PC-9 (cell line): ENCODE data around the gene CPN2. TPM values are rescaled to one million over a fixed set of nuclear protein-coding genes. Genes with fewer than 3 reads are reported as not detected.

ENCODE experiments used
- BruUV-seq: library from RNA; stranded (reverse); fragments of 400-500 nt; replicated peaks from 2 replicates; lab custom pipeline; 2021; lab: Mats Ljungman, UMichigan
- CTCF ChIA-PET: fragments of 300-600 bp; sonication (Branson Sonifier 250); formaldehyde crosslinking; loops from one replicate; lab custom pipeline; 2022; ENCODE audit warnings: antibody characterized with exemption; lab: Charles Lee
- POLR2A ChIA-PET: fragments of 300-600 bp; sonication (Branson Sonifier 250); formaldehyde crosslinking; loops from one replicate; lab custom pipeline; 2022; ENCODE audit warnings: antibody characterized with exemption; ENCODE audit not compliant: unreplicated experiment; lab: Charles Lee
- DNase-seq, 2 experiments: peaks; one replicate each; pipeline versions ENCODE4 v3.0.0 to v3.0.0-alpha.2; 2015 to 2022; ENCODE audit warnings: mixed read lengths in 1 of 2
- H2AFZ ChIP-seq: fragments of 200-600 bp; sonication (generic); 2 replicates; pipeline ENCODE4 v1.8.1; 2017; ENCODE audit warnings: antibody characterized with exemption
- H3F3A ChIP-seq: fragments of 200-600 bp; sonication (generic); 2 replicates; pipeline ENCODE4 v1.8.1; 2017; ENCODE audit warnings: antibody characterized with exemption, mild to moderate bottlenecking, low read depth; ENCODE audit not compliant: insufficient read depth
- H3K27ac ChIP-seq: fragments of 200-600 bp; sonication (generic); 2 replicates; pipeline ENCODE4 v1.6.1; 2016; ENCODE audit warnings: mixed run types
- H3K27me3 ChIP-seq: fragments of 200-600 bp; sonication (generic); 2 replicates; pipeline ENCODE4 v1.6.1; 2016; ENCODE audit warnings: low read depth, mixed run types; ENCODE audit not compliant: insufficient read depth
- H3K36me3 ChIP-seq: fragments of 200-600 bp; sonication (generic); 2 replicates; pipeline ENCODE4 v1.6.1; 2016; ENCODE audit warnings: low read depth, mixed run types
- H3K4me1 ChIP-seq: fragments of 200-600 bp; sonication (generic); replicated peaks from 2 replicates; pipeline ENCODE4 v1.6.1; 2016; ENCODE audit warnings: mixed run types; ENCODE audit not compliant: insufficient read depth
- H3K4me2 ChIP-seq: fragments of 200-600 bp; sonication (generic); 2 replicates; pipeline ENCODE4 v1.6.1; 2017; ENCODE audit warnings: mixed run types
- H3K4me3 ChIP-seq: fragments of 200-600 bp; sonication (generic); 2 replicates; pipeline ENCODE4 v1.6.1; 2016; ENCODE audit warnings: mixed run types
- H3K79me2 ChIP-seq: fragments of 200-600 bp; sonication (generic); 2 replicates; pipeline ENCODE4 v1.6.1; 2017; ENCODE audit warnings: low read depth, mixed run types
- H3K9me2 ChIP-seq: fragments of 200-600 bp; sonication (generic); 2 replicates; pipeline ENCODE4 v1.8.1; 2017; ENCODE audit warnings: mild to moderate bottlenecking; ENCODE audit not compliant: insufficient read depth
- H3K9me3 ChIP-seq: fragments of 200-600 bp; sonication (generic); 2 replicates; pipeline ENCODE4 v1.8.1; 2016; ENCODE audit warnings: low read depth; ENCODE audit not compliant: insufficient read depth
- H4K20me1 ChIP-seq: fragments of 200-600 bp; sonication (generic); 2 replicates; pipeline ENCODE4 v1.8.1; 2017; ENCODE audit not compliant: insufficient read depth
- CTCF ChIP-seq: fragments of 200-600 bp; sonication (generic); conservative IDR thresholded peaks from 2 replicates; pipeline ENCODE4 v1.6.1; 2017; ENCODE audit warnings: mixed run types, antibody characterized with exemption, mild to moderate bottlenecking, moderate library complexity
- EZH2 ChIP-seq: fragments of 200-600 bp; sonication (generic); IDR thresholded peaks from 2 replicates; pipeline ENCODE4 v1.8.0; 2017; ENCODE audit warnings: antibody characterized with exemption, low read depth
- intact Hi-C: fragments of 100-400 bp; cut with micrococcal nuclease; formaldehyde crosslinking; loops from one replicate; pipeline ENCODE4 v1.10.0; 2022; ENCODE audit not compliant: unreplicated experiment
- total RNA-seq: library from RNA; stranded (reverse); gene quantifications from 2 replicates; pipeline ENCODE4 v1.2.3, GENCODE V29; 2021

CPN2 gene
- total RNA-seq, 1 experiment from 2014 or later = not detected

- Histone ChIP-seq H3K4me1 (no peaks in the 10 kb centered on the region), H4K20me1 (no peaks in the 10 kb centered on the region), H3K4me2 (no peak overlapping the region), H3F3A (peaks cover 2% of the 10 kb centered on the region), H3K27me3 (peaks cover 51% of the 10 kb centered on the region), H3K9me3 (no peaks in the 10 kb centered on the region), H3K79me2 (no peaks in the 10 kb centered on the region), H2AFZ (no peak overlapping the region), H3K4me3 (no peak overlapping the region), H3K27ac (no peak overlapping the region), H3K9me2 (no peaks in the 10 kb centered on the region), H3K36me3 (no peaks in the 10 kb centered on the region)
- intact Hi-C loops = no loop called here
- TF ChIP-seq CTCF (no peak), EZH2 (no peak)
- DNase-seq = no peak
- BruUV-seq = no TSS peak
- ChIA-PET POLR2A (no interaction called here), CTCF (interaction anchor here (0.8 to 0.9 kb wide), 2 partner anchors 11 to 12 kb away, joined by 3 read pairs; no protein-coding TSS in a partner anchor)
Observed at GRCh38 chr3:194355379-194355778, 4.3 kb upstream of the CPN2 start.

GRCh38 chr3:194354315-194354714 is 3.2 kb upstream of the CPN2 start:
- CTCF ChIA-PET = interaction anchor here (0.7 kb wide), 1 partner anchor 615 kb away, joined by 4 read pairs; no protein-coding TSS in a partner anchor
- Histone ChIP-seq H3K9me3 (no peaks in the 10 kb centered on the region), H3K36me3 (no peaks in the 10 kb centered on the region), H3K4me2 (no peak overlapping the region), H2AFZ (no peak overlapping the region), H3K79me2 (no peaks in the 10 kb centered on the region), H3K27me3 (peaks cover 41% of the 10 kb centered on the region), H3F3A (peaks cover 8% of the 10 kb centered on the region), H3K9me2 (no peaks in the 10 kb centered on the region), H3K4me3 (no peak overlapping the region), H3K27ac (no peak overlapping the region), H3K4me1 (no peaks in the 10 kb centered on the region), H4K20me1 (no peaks in the 10 kb centered on the region)
- POLR2A ChIA-PET = no interaction called here
- no TSS peak for BruUV-seq
- intact Hi-C loops = no loop called here
- no peak for TF ChIP-seq CTCF
- TF ChIP-seq EZH2 = no peak
- no peak for DNase-seq

GRCh38 chr3:194352667-194353246 is 1.6 kb upstream of the CPN2 start:
- Histone ChIP-seq H3K36me3 (no peaks in the 10 kb centered on the region), H3F3A (peaks cover 8% of the 10 kb centered on the region), H3K4me3 (no peak overlapping the region), H3K27ac (no peak overlapping the region), H3K9me2 (no peaks in the 10 kb centered on the region), H3K4me2 (no peak overlapping the region), H2AFZ (no peak overlapping the region), H3K27me3 (peaks cover 25% of the 10 kb centered on the region), H3K79me2 (no peaks in the 10 kb centered on the region), H3K9me3 (no peaks in the 10 kb centered on the region), H3K4me1 (no peaks in the 10 kb centered on the region), H4K20me1 (no peaks in the 10 kb centered on the region)
- ChIA-PET CTCF (no interaction called here), POLR2A (no interaction called here)
- intact Hi-C loops = no loop called here
- DNase-seq = no peak
- TF ChIP-seq EZH2 = no peak
- no peak for TF ChIP-seq CTCF
- BruUV-seq = no TSS peak
